Posterior cingulate gyrus (tissue), 11 donors: ENCODE data around the gene LDLRAP1.
A peak's percentile ranks its signal among the peaks of the same experiment; 100 is the strongest.

Experiments used
- DNase-seq, 10 donors: peaks; one replicate each; pipeline versions ENCODE4 v3.0.0 to v3.0.0-alpha.2; 2020 to 2021; ENCODE audit warnings: mixed read lengths in 3 of 10
- intact Hi-C: fragments of 100-400 bp; cut with DNase I; formaldehyde crosslinking; loops from one replicate; pipeline ENCODE4 v1.15.1; 2023

LDLRAP1 gene

GRCh38 chr1:25569597-25570396 lies 26.4 kb downstream of the LDLRAP1 start:
- DNase-seq = peak in 1 of 10 donors; percentile 84
- intact Hi-C loops = loop anchor here (5.0 kb wide), 1 partner anchor 38 kb away; no protein-coding TSS in a partner anchor

- intact Hi-C loops = loop anchor here (5.0 kb wide), 1 partner anchor 36 kb away; no protein-coding TSS in a partner anchor
- peak in 3 of 10 donors; percentile 42 to 81 (median 67) for DNase-seq
Measured at GRCh38 chr1:25570798-25571521, 27.6 kb downstream of the LDLRAP1 start.

DNA sequence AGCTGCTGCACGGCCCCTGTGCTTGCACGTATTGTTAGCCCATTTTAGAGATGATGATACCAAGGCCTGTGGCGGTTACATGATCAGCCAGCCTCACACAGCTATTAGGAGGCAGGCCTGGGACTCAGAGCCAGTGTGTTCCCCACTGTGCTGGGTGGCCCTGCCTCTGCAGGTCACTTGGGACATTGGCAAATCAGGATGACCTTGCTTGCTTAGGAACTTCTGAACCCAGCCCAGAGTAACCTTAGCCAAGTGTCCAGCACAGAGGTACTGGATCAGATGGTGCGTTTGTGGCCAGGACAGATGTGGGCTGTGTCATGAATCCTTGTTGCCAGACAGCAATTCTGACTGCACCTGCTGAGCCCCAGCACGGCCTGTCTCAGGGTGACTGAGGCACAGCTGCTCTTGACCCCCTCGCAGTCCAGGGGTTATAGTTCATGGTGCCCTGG lies 28.1 kb downstream of the LDLRAP1 start:
- intact Hi-C loops = loop anchor here (5.0 kb wide), 1 partner anchor 36 kb away; no protein-coding TSS in a partner anchor
- DNase-seq = peak in 1 of 10 donors; percentile 23

DNA sequence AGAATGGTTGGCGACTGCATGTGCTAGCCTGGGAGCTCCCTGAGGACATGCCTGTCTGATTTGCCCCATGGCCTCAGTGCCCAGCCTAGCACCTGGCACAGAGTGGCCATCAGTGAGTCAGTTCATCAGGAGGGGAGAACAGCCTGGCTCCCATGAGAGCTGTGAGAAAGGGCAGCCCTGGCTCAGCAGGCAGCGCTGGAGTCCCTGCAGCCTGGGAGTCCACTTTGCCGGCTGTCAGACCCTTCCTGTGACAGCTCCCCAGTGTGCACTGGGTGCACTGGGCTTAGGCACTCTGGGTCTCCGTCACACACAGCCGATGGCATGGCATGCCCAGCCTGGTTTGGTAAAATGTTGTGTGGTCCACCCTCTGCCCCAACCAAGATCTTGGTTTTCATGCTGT lies 28.7 kb downstream of the LDLRAP1 start:
- DNase-seq = peak in 3 of 10 donors; percentile 56 to 70 (median 58)
- intact Hi-C loops = loop anchor here (5.0 kb wide), 1 partner anchor 35 kb away; no protein-coding TSS in a partner anchor

DNA sequence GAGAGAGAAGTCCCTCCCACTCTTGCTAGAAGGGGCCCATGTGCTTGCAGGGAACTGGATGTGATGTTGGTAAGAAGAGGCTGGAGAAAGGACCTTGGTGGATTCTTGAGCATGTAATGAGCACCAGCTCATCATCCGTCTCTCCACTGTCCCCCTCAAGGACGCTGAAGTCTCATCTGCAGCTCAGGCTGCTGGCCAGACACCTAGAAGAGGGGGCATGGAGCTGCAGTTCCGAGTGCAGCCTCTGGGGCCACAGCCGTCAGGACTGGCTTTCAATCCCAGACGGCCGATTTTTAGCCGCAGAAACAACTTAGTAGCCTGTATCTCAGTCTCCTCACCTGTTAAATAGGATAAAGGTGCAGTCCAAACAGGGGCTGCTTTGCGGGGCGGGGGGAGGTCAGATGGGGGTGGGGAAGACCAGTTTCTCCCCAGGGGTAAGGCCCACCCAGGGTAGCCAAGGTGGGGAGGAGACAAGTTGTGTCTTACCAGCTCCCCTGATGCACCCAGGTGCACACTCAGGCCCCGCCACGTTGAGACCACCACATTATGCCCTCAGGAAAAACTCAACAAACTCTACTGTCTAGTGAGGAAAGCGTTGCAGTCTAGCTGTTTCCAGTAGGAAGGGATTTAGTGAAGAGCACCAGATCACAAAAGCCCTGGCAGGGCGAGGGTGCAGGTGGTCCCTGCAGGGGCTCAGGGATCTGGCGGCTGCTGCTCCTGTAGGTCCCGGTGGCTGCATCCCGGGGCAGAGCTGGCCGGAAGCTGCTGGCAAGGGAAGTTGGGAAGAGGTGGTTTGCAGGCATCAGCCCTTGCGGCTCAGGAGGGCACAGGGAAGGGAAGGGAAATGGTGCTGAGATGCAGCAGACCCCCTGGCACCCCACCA lies 29.5 kb downstream of the LDLRAP1 start:
- peak in 6 of 10 donors; percentile 47 to 90 (median 66) for DNase-seq
- intact Hi-C loops = loop anchor here (5.0 kb wide), 1 partner anchor 34 kb away; no protein-coding TSS in a partner anchor

GRCh38 chr1:25573591-25573930 lies 30.2 kb downstream of the LDLRAP1 start:
- DNase-seq = peak in 2 of 10 donors; percentile 17 to 41
- intact Hi-C loops = loop anchor here (5.0 kb wide), 1 partner anchor 34 kb away; no protein-coding TSS in a partner anchor

GRCh38 chr1:25573961-25574360 lies 30.6 kb downstream of the LDLRAP1 start:
- peak in 2 of 10 donors; percentile 29 to 66 for DNase-seq
- intact Hi-C loops = loop anchor here (5.0 kb wide), 1 partner anchor 33 kb away; no protein-coding TSS in a partner anchor

GRCh38 chr1:25575191-25575590 lies 31.8 kb downstream of the LDLRAP1 start:
- intact Hi-C loops = no loop called here
- peak in 1 of 10 donors; percentile 27 for DNase-seq

DNA sequence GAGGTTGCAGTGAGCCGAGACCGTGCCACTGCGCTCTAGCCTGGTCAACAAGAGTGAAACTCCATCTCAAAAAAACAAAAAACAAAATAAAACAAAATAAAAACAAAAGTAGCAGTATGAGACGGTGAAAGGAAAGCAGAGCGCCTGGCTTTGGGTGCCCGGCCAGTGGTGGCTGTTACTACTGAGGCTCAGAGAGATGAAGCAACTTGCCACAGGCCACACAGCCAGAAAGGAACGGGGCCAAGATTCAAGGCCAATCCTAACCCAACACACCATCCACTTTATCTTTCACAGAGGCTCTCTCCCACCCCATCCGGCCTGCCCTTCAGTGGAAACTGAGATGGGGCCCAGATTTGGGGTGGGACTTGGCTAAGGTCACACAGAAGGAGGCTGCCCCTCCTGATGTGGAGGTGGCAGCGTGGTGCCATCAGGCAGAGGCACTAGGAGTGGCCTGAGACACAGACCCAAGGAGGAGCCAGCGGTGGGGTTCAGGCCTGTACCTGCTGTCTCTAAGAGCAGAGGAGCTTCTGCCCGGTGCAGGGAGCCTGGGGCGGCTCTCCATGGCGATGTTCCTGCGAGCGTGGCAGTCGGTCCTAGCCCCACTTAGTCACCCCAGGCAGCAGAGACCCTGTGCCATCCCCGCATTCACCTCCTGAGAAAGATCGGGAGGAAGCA lies 33.2 kb downstream of the LDLRAP1 start:
- DNase-seq = peak in 3 of 10 donors; percentile 54 to 76 (median 76)

DNA sequence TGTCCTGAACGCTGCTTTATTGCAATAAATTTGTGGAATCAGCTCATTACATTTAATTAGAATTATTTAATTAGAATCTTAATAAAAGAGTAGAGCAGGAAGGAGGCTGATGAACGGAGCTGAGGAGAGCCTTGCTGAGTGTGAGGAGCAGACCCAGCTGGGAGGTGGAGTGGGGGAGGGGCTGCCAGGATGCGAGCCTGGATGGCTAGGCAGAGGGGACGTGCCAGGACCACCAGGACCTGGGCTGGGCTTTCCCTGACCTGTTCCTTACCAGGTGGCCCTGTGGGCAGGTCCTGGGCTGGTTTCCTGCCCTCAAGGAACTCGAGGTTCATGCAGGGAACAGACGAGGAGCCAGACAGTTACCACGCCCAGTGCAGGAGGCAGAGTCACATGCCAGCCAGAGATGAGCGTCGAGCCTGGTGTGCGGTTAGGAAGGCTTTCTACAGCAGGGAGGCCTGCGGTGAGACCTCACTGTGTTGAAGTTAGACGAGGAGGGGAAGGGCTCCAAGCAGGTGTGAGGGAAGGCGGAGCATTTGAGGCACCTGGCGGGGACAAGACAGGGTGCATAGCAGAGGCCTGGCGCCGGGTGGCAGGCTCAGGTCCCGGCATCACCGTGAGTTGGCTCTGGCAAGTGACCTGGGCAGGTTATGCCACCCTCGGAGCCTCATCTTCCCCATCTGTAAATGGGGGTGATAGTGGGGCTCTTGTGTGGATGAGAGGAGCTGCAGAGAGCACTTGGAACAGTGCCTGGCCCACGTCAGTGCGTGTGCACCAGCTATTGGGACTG lies 33.9 kb downstream of the LDLRAP1 start:
- intact Hi-C loops = no loop called here

More for the DNA sequence above, 33.2 kb downstream of the LDLRAP1 start:
- intact Hi-C loops = no loop called here

DNA sequence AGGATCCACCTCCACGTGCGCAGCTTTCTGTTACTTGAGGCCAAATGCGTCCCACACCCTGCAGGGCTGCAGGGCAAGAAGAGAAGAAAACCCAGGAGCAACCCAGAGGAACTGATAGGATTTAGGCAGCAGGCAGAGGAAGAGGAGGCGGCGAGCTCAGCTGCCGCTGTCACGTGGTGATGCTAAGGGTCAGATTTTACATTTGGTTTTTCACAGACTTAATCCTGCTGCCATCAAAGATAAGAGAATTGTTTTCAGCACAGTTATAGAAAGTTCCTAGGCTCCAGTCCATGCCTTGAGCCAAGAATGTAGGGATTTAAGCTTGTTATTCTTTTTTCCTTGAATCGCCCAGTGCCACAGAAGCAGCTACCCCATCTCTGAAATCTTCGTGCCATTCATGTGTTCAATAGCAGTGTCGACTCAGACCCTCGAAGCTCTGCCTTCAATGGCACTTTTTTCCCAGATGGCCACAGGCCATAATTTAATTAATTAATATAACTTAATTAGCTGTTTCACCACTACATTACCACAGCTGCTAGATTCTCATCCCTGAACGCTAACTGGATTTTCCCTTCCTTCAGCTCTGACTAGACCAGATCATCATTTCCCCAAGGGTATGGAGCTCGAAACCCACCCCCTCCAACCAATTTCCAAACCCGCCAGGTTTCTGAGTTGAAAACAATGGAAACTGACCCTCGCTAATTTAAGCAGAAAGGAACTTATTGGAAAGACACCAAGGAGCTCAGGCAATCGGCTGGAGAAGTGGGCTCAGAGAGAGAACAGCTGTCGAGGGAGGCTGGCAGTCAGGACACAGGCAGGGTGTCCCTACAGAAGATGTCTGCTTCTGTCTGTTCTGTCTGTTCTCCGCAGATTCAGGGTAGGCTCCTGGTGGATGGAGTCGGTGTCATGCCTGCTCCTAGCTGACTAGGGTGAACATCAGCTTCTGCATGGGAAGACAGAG lies 36.2 kb downstream of the LDLRAP1 start:
- peak in 2 of 10 donors; percentile 4 for DNase-seq
- intact Hi-C loops = no loop called here

More for the DNA sequence above, 33.9 kb downstream of the LDLRAP1 start:
- DNase-seq = peak in 3 of 10 donors; percentile 39 to 69 (median 62)

GRCh38 chr1:25580927-25581326 lies 37.5 kb downstream of the LDLRAP1 start:
- intact Hi-C loops = no loop called here
- peak in 2 of 10 donors; percentile 57 to 63 for DNase-seq

- peak in 2 of 10 donors; percentile 24 to 60 for DNase-seq
- intact Hi-C loops = no loop called here
Measured at GRCh38 chr1:25581764-25582163, 38.4 kb downstream of the LDLRAP1 start.

- peak in 2 of 10 donors; percentile 20 to 25 for DNase-seq
- intact Hi-C loops = no loop called here
Measured at GRCh38 chr1:25583519-25584370, 40.3 kb downstream of the LDLRAP1 start.

DNA sequence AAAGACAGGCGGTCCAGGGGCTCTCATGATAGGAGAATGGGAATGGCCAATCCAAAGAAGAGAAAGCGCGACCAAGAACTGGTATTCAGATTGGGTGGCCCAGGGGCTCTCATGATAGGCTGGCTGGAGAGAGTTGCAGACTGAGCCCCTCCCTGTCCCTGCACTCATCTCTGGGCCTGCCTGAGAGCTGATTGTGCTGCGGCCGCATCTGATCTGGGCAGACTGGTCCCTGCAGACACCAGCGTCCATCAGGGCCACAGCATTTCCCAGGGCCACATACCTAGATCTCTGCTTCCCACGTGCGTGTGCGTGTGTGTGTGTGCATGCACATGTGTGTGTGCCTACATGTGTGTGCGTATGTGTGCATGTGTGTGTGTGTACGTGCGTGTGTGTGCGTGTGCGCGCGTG lies 42.8 kb downstream of the LDLRAP1 start:
- intact Hi-C loops = no loop called here
- peak in 2 of 10 donors; percentile 20 to 33 for DNase-seq

- intact Hi-C loops = no loop called here
- DNase-seq = peak in 1 of 10 donors; percentile 45
Measured at GRCh38 chr1:25587290-25587689, 43.9 kb downstream of the LDLRAP1 start.
